Neuronal stem cell (in vitro differentiated cells): Measurements from ENCODE around the gene C3orf33.

Source experiments
- DNase-seq: peaks from one replicate; pipeline ENCODE4 v3.0.0-alpha.2; 2013; ENCODE audit warnings: low spot score
- H2AFZ ChIP-seq: one replicate; pipeline ENCODE4 v1.6.1; 2013; ENCODE audit warnings: mild to moderate bottlenecking, low read length, inconsistent platforms
- H2AK5ac ChIP-seq: 2 replicates; pipeline ENCODE4 v1.6.1; 2013; ENCODE audit warnings: low read depth, mild to moderate bottlenecking, inconsistent platforms, low read length, moderate library complexity, mixed read lengths
- H2BK120ac ChIP-seq: 2 replicates; pipeline ENCODE4 v1.6.1; 2013; ENCODE audit warnings: low read depth, mild to moderate bottlenecking, inconsistent platforms, low read length, moderate library complexity, mixed read lengths
- H2BK12ac ChIP-seq: one replicate; pipeline ENCODE4 v1.6.1; 2013; ENCODE audit warnings: low read length, inconsistent platforms
- H2BK15ac ChIP-seq: 2 replicates; pipeline ENCODE4 v1.6.1; 2013; ENCODE audit warnings: mild to moderate bottlenecking, low read length, inconsistent platforms, mixed read lengths
- H2BK5ac ChIP-seq: one replicate; pipeline ENCODE4 v1.6.1; 2013; ENCODE audit warnings: inconsistent platforms, mild to moderate bottlenecking, low read length, moderate library complexity
- H3K14ac ChIP-seq: one replicate; pipeline ENCODE4 v1.6.1; 2013; ENCODE audit warnings: low read length, inconsistent platforms
- H3K18ac ChIP-seq: 2 replicates; pipeline ENCODE4 v1.6.1; 2013; ENCODE audit warnings: low read length, inconsistent platforms
- H3K23ac ChIP-seq: 2 replicates; pipeline ENCODE4 v1.6.1; 2013; ENCODE audit warnings: low read depth, mild to moderate bottlenecking, mixed read lengths, low read length, inconsistent platforms; ENCODE audit not compliant: poor library complexity
- H3K27ac ChIP-seq: replicated peaks from 3 replicates; pipeline ENCODE4 v1.5.1; 2013; ENCODE audit warnings: low read length, inconsistent platforms
- H3K27me3 ChIP-seq, 3 experiments: 2 replicates each; pipeline ENCODE4 v1.6.1; 2013; ENCODE audit warnings: low read length in 3 of 3, mild to moderate bottlenecking in 2 of 3, inconsistent platforms in 1 of 3, low read depth in 1 of 3, mixed read lengths in 1 of 3, moderate library complexity in 1 of 3; ENCODE audit not compliant: control insufficient read depth in 3 of 3, insufficient read depth in 3 of 3
- H3K36me3 ChIP-seq, 2 donors: replicated peaks in 1 of 2; 2 replicates each; pipeline ENCODE4 v1.6.1; 2013; ENCODE audit warnings: low read length in 2 of 2; ENCODE audit not compliant: control insufficient read depth in 2 of 2, insufficient read depth in 2 of 2
- H3K4ac ChIP-seq: 2 replicates; pipeline ENCODE4 v1.6.1; 2013; ENCODE audit warnings: inconsistent platforms, mild to moderate bottlenecking, low read length, moderate library complexity
- H3K4me1 ChIP-seq, 2 donors: 1 replicate in 1 of 2; 2 replicates in 1 of 2; pipeline ENCODE4 v1.6.1; 2013; ENCODE audit warnings: low read length in 2 of 2, low read depth in 1 of 2; ENCODE audit not compliant: control insufficient read depth in 2 of 2, insufficient read depth in 1 of 2
- H3K4me2 ChIP-seq: one replicate; pipeline ENCODE4 v1.6.1; 2013; ENCODE audit warnings: mild to moderate bottlenecking, low read length, inconsistent platforms; ENCODE audit not compliant: insufficient read depth, poor library complexity, severe bottlenecking
- H3K4me3 ChIP-seq, 2 donors: 2 replicates each; pipeline ENCODE4 v1.5.1; 2013; ENCODE audit warnings: low read length in 2 of 2, mild to moderate bottlenecking in 2 of 2, inconsistent platforms in 1 of 2, moderate library complexity in 1 of 2
- H3K79me1 ChIP-seq: one replicate; pipeline ENCODE4 v1.6.1; 2013; ENCODE audit warnings: low read depth, mild to moderate bottlenecking, inconsistent platforms, low read length, moderate library complexity
- H3K9ac ChIP-seq: one replicate; pipeline ENCODE4 v1.6.1; 2013; ENCODE audit warnings: mild to moderate bottlenecking, low read depth, low read length, inconsistent platforms; ENCODE audit not compliant: poor library complexity
- H3K9me3 ChIP-seq, 2 donors: replicated peaks in 1 of 2; 2 replicates each; pipeline versions ENCODE3 to v1.6.1; 2013; ENCODE audit warnings: low read length in 2 of 2, mild to moderate bottlenecking in 2 of 2, inconsistent platforms in 1 of 2, low read depth in 1 of 2, mixed read lengths in 1 of 2, moderate library complexity in 1 of 2; ENCODE audit not compliant: control insufficient read depth in 2 of 2, insufficient read depth in 1 of 2
- H4K8ac ChIP-seq: one replicate; pipeline ENCODE4 v1.6.1; 2013; ENCODE audit warnings: low read depth, mild to moderate bottlenecking, inconsistent platforms, low read length, moderate library complexity
- H4K91ac ChIP-seq: one replicate; pipeline ENCODE4 v1.6.1; 2013; ENCODE audit warnings: low read length, low read depth, mild to moderate bottlenecking, inconsistent platforms; ENCODE audit not compliant: poor library complexity
- WGBS, 2 donors: extraction: QIAGEN DNeasy Blood & Tissue Kit; methylation state at CpG; one replicate each; pipeline ENCODE4 v1.1.7; 2013; ENCODE audit warnings: missing lambda C conversion rate in 2 of 2, mixed read lengths in 1 of 2; ENCODE audit not compliant: insufficient read length in 2 of 2, insufficient replicate concordance in 1 of 2; ENCODE audit errors: extremely low coverage in 2 of 2; 5-methylcytosine and 5-hydroxymethylcytosine counted together

The C3orf33 gene

GRCh38 chr3:155747946-155748290 is 58.2 kb downstream of the C3orf33 start:
- no peak overlapping the region for H3K4ac ChIP-seq
- no peak for DNase-seq
- H3K9me3 ChIP-seq, result no peaks in the 10 kb centered on the region
- no peak overlapping the region for H3K14ac ChIP-seq
- no CpG with 5 or more reads among the region's 3 CpGs for WGBS, 2 donors
- H3K36me3 ChIP-seq, result no peaks in the 10 kb centered on the region
- H3K27ac ChIP-seq, result no peak overlapping the region
- peaks cover 1% of the 10 kb centered on the region for H3K79me1 ChIP-seq
- H3K4me2 ChIP-seq, result peak overlapping the region; percentile 36
- H2BK120ac ChIP-seq, result no peak overlapping the region
- H2BK12ac ChIP-seq, result no peak overlapping the region
- no peak overlapping the region for H3K18ac ChIP-seq
- H2AK5ac ChIP-seq, result no peak overlapping the region
- H3K4me1 ChIP-seq, result peaks cover 16 to 44% of the 10 kb centered on the region in 2 donors
- no peak overlapping the region for H3K23ac ChIP-seq
- no peak overlapping the region for H3K9ac ChIP-seq
- no peak overlapping the region for H4K91ac ChIP-seq
- H2AFZ ChIP-seq, result peak overlapping the region; percentile 57
- H3K4me3 ChIP-seq, result no peak overlapping the region
- H4K8ac ChIP-seq, result no peak overlapping the region
- H2BK5ac ChIP-seq, result no peak overlapping the region
- no peak overlapping the region for H2BK15ac ChIP-seq
- no peaks in the 10 kb centered on the region for H3K27me3 ChIP-seq

DNA sequence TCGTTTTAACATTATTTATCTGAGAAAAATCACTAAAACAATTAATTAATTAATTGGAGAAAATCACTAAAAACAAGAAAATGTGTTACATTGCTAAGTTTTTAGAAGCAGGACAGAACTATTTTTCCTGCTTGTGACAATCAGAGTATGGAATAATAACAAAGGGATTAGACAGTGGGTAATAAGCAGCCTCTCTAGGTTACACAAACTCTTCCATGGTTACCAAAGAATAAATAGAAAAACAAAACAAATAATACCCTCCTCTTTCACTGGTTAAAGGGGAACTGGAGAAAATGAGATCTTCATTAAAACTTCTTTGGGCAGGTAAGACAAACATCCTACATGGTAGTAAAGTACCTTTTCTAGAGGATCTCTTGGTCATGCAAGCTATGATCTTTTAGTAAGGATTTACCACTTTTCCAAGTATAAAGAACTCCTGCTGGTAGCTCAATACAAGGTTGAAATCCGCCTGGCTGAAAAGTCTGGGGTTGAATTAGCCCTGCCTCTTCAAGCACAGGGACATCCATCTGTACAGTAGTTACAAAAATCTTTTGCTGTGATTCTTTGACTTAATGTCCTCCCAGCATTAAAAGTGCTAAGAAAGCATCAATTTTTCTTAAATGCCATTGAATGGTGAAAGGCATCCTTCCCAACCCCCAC is 58.7 kb downstream of the C3orf33 start:
- Histone ChIP-seq H3K36me3 (no peaks in the 10 kb centered on the region), H3K9me3 (no peaks in the 10 kb centered on the region), H4K8ac (no peak overlapping the region), H3K23ac (no peak overlapping the region), H3K27me3 (no peaks in the 10 kb centered on the region), H3K27ac (no peak overlapping the region), H2BK5ac (no peak overlapping the region), H3K4me1 (peaks cover 17 to 44% of the 10 kb centered on the region in 2 donors), H2AK5ac (no peak overlapping the region), H2AFZ (peak overlapping the region; percentile 57), H3K4me3 (peak overlapping the region in 1 of 2 donors; percentile 25), H3K4me2 (peak overlapping the region; percentile 36), H2BK15ac (no peak overlapping the region), H2BK120ac (no peak overlapping the region), H3K79me1 (peaks cover 1% of the 10 kb centered on the region), H4K91ac (no peak overlapping the region), H2BK12ac (no peak overlapping the region), H3K4ac (no peak overlapping the region), H3K14ac (no peak overlapping the region), H3K18ac (no peak overlapping the region), H3K9ac (no peak overlapping the region)
- DNase-seq, result no peak
- WGBS, 2 donors, result no CpG with 5 or more reads among the region's 2 CpGs

DNA sequence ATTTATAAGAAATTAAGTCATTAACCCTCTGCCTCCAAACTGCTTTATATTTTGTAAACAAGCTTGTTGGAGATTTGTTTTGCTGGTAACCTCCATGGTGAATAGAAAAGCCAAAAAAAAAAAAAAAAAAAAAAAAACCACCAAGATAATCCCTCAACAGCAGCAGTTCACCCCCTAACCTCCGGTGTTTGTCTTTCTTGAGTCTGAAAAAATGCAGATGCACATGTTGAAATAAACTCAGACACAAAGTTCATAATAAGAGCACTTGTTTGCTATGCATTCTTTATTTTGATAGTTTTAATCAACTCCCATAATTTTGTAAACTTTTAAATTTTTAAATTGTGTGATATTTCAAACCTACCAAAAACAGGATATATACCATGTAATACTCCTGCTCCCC is 59.4 kb downstream of the C3orf33 start:
- H2AK5ac ChIP-seq, result no peak overlapping the region
- DNase-seq, result no peak
- H4K8ac ChIP-seq, result no peak overlapping the region
- peak overlapping the region in 1 of 2 donors; percentile 25 for H3K4me3 ChIP-seq
- H3K23ac ChIP-seq, result no peak overlapping the region
- H3K27ac ChIP-seq, result peak overlapping the region; percentile 96
- H2BK12ac ChIP-seq, result no peak overlapping the region
- no peak overlapping the region for H3K14ac ChIP-seq
- H2BK15ac ChIP-seq, result no peak overlapping the region
- no peak overlapping the region for H3K9ac ChIP-seq
- no peak overlapping the region for H4K91ac ChIP-seq
- peak overlapping the region; percentile 2 for H3K4me2 ChIP-seq
- no peak overlapping the region for H3K4ac ChIP-seq
- no peaks in the 10 kb centered on the region for H3K27me3 ChIP-seq
- H3K36me3 ChIP-seq, result no peaks in the 10 kb centered on the region
- peaks cover 3% of the 10 kb centered on the region for H3K79me1 ChIP-seq
- no CpG with 5 or more reads among the region's 1 CpG for WGBS, 2 donors
- H3K18ac ChIP-seq, result no peak overlapping the region
- H3K4me1 ChIP-seq, result peaks cover 19 to 46% of the 10 kb centered on the region in 2 donors
- no peak overlapping the region for H2AFZ ChIP-seq
- H2BK120ac ChIP-seq, result no peak overlapping the region
- H3K9me3 ChIP-seq, result no peaks in the 10 kb centered on the region
- no peak overlapping the region for H2BK5ac ChIP-seq

GRCh38 chr3:155745795-155746550 is 60.1 kb downstream of the C3orf33 start:
- H4K8ac ChIP-seq, result no peak overlapping the region
- H3K4me2 ChIP-seq, result peak overlapping the region; percentile 68
- H2BK5ac ChIP-seq, result peak overlapping the region; percentile 42
- no peak overlapping the region for H3K4ac ChIP-seq
- peak overlapping the region; percentile 83 for H2AFZ ChIP-seq
- H3K4me3 ChIP-seq, result peak overlapping the region in 1 of 2 donors; percentile 94
- no peak overlapping the region for H2BK12ac ChIP-seq
- H3K18ac ChIP-seq, result peak overlapping the region; percentile 90
- no peak overlapping the region for H4K91ac ChIP-seq
- H3K23ac ChIP-seq, result no peak overlapping the region
- DNase-seq, result peak; percentile 81
- H3K9me3 ChIP-seq, result no peaks in the 10 kb centered on the region
- H3K4me1 ChIP-seq, result peaks cover 19 to 51% of the 10 kb centered on the region in 2 donors
- no peak overlapping the region for H2BK15ac ChIP-seq
- no peak overlapping the region for H2AK5ac ChIP-seq
- H3K36me3 ChIP-seq, result no peaks in the 10 kb centered on the region
- H3K27me3 ChIP-seq, result no peaks in the 10 kb centered on the region
- no peak overlapping the region for H3K14ac ChIP-seq
- whole genome bisulfite sequencing, 2 donors, result no CpG with 5 or more reads among the region's 19 CpGs
- peak overlapping the region; percentile 96 for H3K27ac ChIP-seq
- peaks cover 3% of the 10 kb centered on the region for H3K79me1 ChIP-seq
- H3K9ac ChIP-seq, result no peak overlapping the region
- H2BK120ac ChIP-seq, result no peak overlapping the region
